SK-N-SH (cell line): ENCODE results near the gene ARHGEF12. TPM values are rescaled to one million over a fixed set of nuclear protein-coding genes. Genes with fewer than 3 reads are reported as not detected.

Experiments used
- CTCF ChIA-PET: fragments of 300-600, 350-600 bp; formaldehyde crosslinking; extraction: SDS; loops from one replicate; lab custom pipeline; 2021; lab: Yijun Ruan, JAX
- POLR2A ChIA-PET: fragments of 350-600 bp; sonication (Branson Sonifier 250); formaldehyde crosslinking; extraction: SDS; loops from one replicate; lab custom pipeline; 2020; ENCODE audit warnings: antibody characterized with exemption, inconsistent platforms; lab: Yijun Ruan, JAX
- DNase-seq: peaks from one replicate; pipeline ENCODE4 v3.0.0; 2012
- H2AFZ ChIP-seq: fragments of 200-600 bp; sonication (generic); 2 replicates; pipeline ENCODE4 v1.8.1; 2016; ENCODE audit warnings: antibody characterized with exemption, mild to moderate bottlenecking, low read depth
- H3F3A ChIP-seq: fragments of 200-600 bp; sonication (generic); replicated peaks from 2 replicates; pipeline ENCODE3; 2016; ENCODE audit warnings: antibody characterized with exemption, mild to moderate bottlenecking; ENCODE audit not compliant: insufficient read depth
- H3K27ac ChIP-seq, 2 experiments: fragments of 200-500 bp in 1 of 2; fragments of 200-600 bp in 1 of 2; sonication (Bioruptor generic) in 1 of 2; sonication (generic), shearing (Covaris generic) in 1 of 2; 2 replicates each; pipeline versions ENCODE4 v1.5.1 to v1.6.1; 2014 to 2016; ENCODE audit warnings: low read depth in 2 of 2, inconsistent platforms in 1 of 2, low read length in 1 of 2, mild to moderate bottlenecking in 1 of 2, mixed read lengths in 1 of 2
- H3K27me3 ChIP-seq: fragments of 200-600 bp; sonication (generic), shearing (Covaris generic); 2 replicates; pipeline ENCODE4 v1.6.1; 2016; ENCODE audit warnings: mixed run types; ENCODE audit not compliant: insufficient read depth
- H3K36me3 ChIP-seq, 2 experiments: fragments of 200-500 bp in 1 of 2; fragments of 200-600 bp in 1 of 2; sonication (Bioruptor generic) in 1 of 2; sonication (generic) in 1 of 2; replicated peaks in 1 of 2; 2 replicates each; pipeline versions ENCODE3 to v1.5.1; 2014 to 2016; ENCODE audit warnings: low read length in 1 of 2, mild to moderate bottlenecking in 1 of 2; ENCODE audit not compliant: insufficient read depth in 2 of 2, control insufficient read depth in 1 of 2
- H3K4me1 ChIP-seq, 2 experiments: fragments of 200-500 bp in 1 of 2; fragments of 200-600 bp in 1 of 2; sonication (Bioruptor generic) in 1 of 2; sonication (generic), shearing (Covaris generic) in 1 of 2; 2 replicates each; pipeline versions ENCODE4 v1.5.1 to v1.6.1; 2014 to 2016; ENCODE audit warnings: low read depth in 1 of 2, low read length in 1 of 2, mixed run types in 1 of 2; ENCODE audit not compliant: insufficient read depth in 2 of 2, control insufficient read depth in 1 of 2
- H3K4me2 ChIP-seq: fragments of 200-600 bp; sonication (generic), shearing (Covaris generic); 2 replicates; pipeline ENCODE4 v1.6.1; 2017; ENCODE audit warnings: mixed run types
- H3K4me3 ChIP-seq, 2 experiments: fragments of 200-500 bp in 1 of 2; fragments of 200-600 bp in 1 of 2; sonication (Bioruptor generic) in 1 of 2; sonication (generic), shearing (Covaris generic) in 1 of 2; 2 replicates each; pipeline versions ENCODE4 v1.5.1 to v1.8.1; 2014 to 2016; ENCODE audit warnings: low read depth in 2 of 2, inconsistent platforms in 1 of 2, low read length in 1 of 2, mild to moderate bottlenecking in 1 of 2, mixed read lengths in 1 of 2, moderate library complexity in 1 of 2
- H3K79me2 ChIP-seq: fragments of 200-600 bp; sonication (generic); 2 replicates; pipeline ENCODE4 v1.8.1; 2017; ENCODE audit warnings: mild to moderate bottlenecking; ENCODE audit not compliant: insufficient read depth
- H3K9ac ChIP-seq: fragments of 200-600 bp; sonication (generic); 2 replicates; pipeline ENCODE4 v1.6.1; 2017; ENCODE audit warnings: mixed run types
- H3K9me2 ChIP-seq: fragments of 200-600 bp; sonication (generic); 2 replicates; pipeline ENCODE4 v1.6.1; 2017; ENCODE audit warnings: mixed run types
- H3K9me3 ChIP-seq: fragments of 200-600 bp; sonication (generic); 2 replicates; pipeline ENCODE4 v1.6.1; 2017; ENCODE audit warnings: mixed run types, mild to moderate bottlenecking, moderate library complexity
- H4K20me1 ChIP-seq: fragments of 200-600 bp; sonication (generic); 2 replicates; pipeline ENCODE4 v1.6.1; 2017; ENCODE audit warnings: mild to moderate bottlenecking, mixed run types; ENCODE audit not compliant: insufficient read depth
- EP300 ChIP-seq, 2 experiments: IDR thresholded peaks; 2 replicates each; pipeline versions ENCODE4 v1.4.0 to v1.6.1; 2012; ENCODE audit warnings: borderline replicate concordance in 1 of 2, low read depth in 1 of 2, low read length in 1 of 2
- EZH2phosphoT487 ChIP-seq: fragments of 200-600 bp; sonication (generic); IDR thresholded peaks from 2 replicates; pipeline ENCODE4 v1.6.1; 2017; ENCODE audit warnings: low read depth, mixed run types, mild to moderate bottlenecking, antibody characterized with exemption, moderate library complexity, borderline replicate concordance
- FOSL2 ChIP-seq: IDR thresholded peaks from 2 replicates; pipeline ENCODE4 v1.4.0; 2012; ENCODE audit warnings: low read depth, mild to moderate bottlenecking, moderate library complexity, borderline replicate concordance
- FOXJ3 ChIP-seq: sonication (generic); formaldehyde crosslinking; IDR thresholded peaks from 2 replicates; pipeline ENCODE4 v1.5.1; 2020; ENCODE audit warnings: mild to moderate bottlenecking, missing genetic modification reagents
- FOXM1 ChIP-seq: IDR thresholded peaks from 2 replicates; pipeline ENCODE4 v1.4.0; 2012; ENCODE audit warnings: low read depth, mild to moderate bottlenecking
- MEF2A ChIP-seq: IDR thresholded peaks from 2 replicates; pipeline ENCODE4 v1.4.0; 2012; ENCODE audit warnings: low read depth, borderline replicate concordance
- MXI1 ChIP-seq: IDR thresholded peaks from 2 replicates; pipeline ENCODE4 v1.6.1; 2012; ENCODE audit warnings: mild to moderate bottlenecking, low read depth, low read length, improper control_type of control experiment
- NRF1 ChIP-seq: IDR thresholded peaks from 2 replicates; pipeline ENCODE4 v1.6.1; 2012; ENCODE audit warnings: low read depth, mild to moderate bottlenecking, low read length
- POLR2AphosphoS5 ChIP-seq: IDR thresholded peaks from 2 replicates; pipeline ENCODE4 v1.6.1; 2012; ENCODE audit warnings: low read depth, low read length
- RCOR1 ChIP-seq: fragments of 150-350 bp; IDR thresholded peaks from 2 replicates; pipeline ENCODE4 v1.6.1; 2017; ENCODE audit warnings: antibody characterized with exemption, low read length
- RXRA ChIP-seq: IDR thresholded peaks from 2 replicates; pipeline ENCODE4 v1.4.0; 2012; ENCODE audit warnings: low read depth, mild to moderate bottlenecking, borderline replicate concordance
- SIN3A ChIP-seq: IDR thresholded peaks from 2 replicates; pipeline ENCODE4 v1.6.1; 2012; ENCODE audit warnings: low read depth, mild to moderate bottlenecking, low read length, moderate library complexity, borderline replicate concordance
- SMC3 ChIP-seq: IDR thresholded peaks from 2 replicates; pipeline ENCODE4 v1.6.1; 2012; ENCODE audit warnings: low read depth, low read length, improper control_type of control experiment
- TCF12 ChIP-seq: IDR thresholded peaks from 2 replicates; pipeline ENCODE4 v1.4.0; 2012
- USF2 ChIP-seq: fragments of 150-350 bp; IDR thresholded peaks from 2 replicates; pipeline ENCODE4 v1.6.1; 2017; ENCODE audit warnings: antibody characterized with exemption, low read length, low read depth, borderline replicate concordance
- YY1 ChIP-seq: IDR thresholded peaks from 2 replicates; pipeline ENCODE4 v1.4.0; 2012; ENCODE audit warnings: low read depth, mild to moderate bottlenecking
- ZBTB33 ChIP-seq: IDR thresholded peaks from 2 replicates; pipeline ENCODE4 v1.4.0; 2012; ENCODE audit warnings: low read depth, borderline replicate concordance
- WGBS: methylation state at CpG from one replicate; pipeline ENCODE4 v1.1.6; 2017; ENCODE audit warnings: low lambda C conversion rate; 5-methylcytosine and 5-hydroxymethylcytosine counted together
- polyA plus RNA-seq, 3 experiments: library from polyadenylated mRNA; depleted of rRNA; stranded (reverse); fragments of >200 nt; gene quantifications; 2 replicates each; pipeline ENCODE4 v1.2.3, GENCODE V29; 2012
- TF ChIP-seq, protein P1 (sequence below): IDR thresholded peaks from 2 replicates; pipeline ENCODE4 v1.4.0; 2012; ENCODE audit warnings: low read depth, borderline replicate concordance
- TF ChIP-seq, protein P2 (sequence below): IDR thresholded peaks from 2 replicates; pipeline ENCODE4; 2012
- TF ChIP-seq, protein P3 (sequence below): IDR thresholded peaks from 2 replicates; pipeline ENCODE4 v1.6.1; 2012; ENCODE audit warnings: mild to moderate bottlenecking, low read depth, low read length, moderate library complexity

The ARHGEF12 gene
- polyA plus RNA-seq, 1 of the 3 experiments (the other 2 are of a cell fraction), result 12.3 TPM

DNA sequence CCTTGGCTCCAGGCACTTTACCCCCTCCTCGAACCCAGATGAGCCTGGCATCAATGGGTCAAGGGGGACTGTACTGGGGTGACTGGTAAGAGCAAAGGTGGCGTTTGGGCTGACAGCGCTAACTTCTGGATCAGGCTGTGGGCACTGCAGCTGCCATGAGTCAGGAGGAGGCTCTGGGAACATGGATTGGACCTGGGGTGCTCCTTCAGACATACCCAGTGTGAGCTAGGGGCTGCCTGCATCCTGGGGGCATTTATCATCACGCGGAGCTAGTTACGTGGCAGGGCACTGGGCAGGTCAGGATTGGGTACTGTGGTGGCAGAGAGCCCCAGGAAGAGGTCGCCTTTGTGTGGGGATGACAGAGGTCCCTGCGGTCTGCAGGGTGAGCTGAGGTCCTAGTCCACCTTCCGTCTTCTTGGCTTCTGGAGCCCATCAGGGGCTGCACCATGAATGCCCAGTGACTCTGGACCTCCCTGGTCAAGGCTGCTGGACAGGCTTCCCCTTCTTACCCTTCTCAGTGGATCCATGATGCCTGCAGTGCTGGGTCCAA, 188.4 kb downstream of the ARHGEF12 start:
- Histone ChIP-seq H3K27me3 (no peaks in the 10 kb centered on the region; the same call in 1 of the 2 replicates), H2AFZ (no peak overlapping the region), H4K20me1 (no peaks in the 10 kb centered on the region), H3K9me3 (no peaks in the 10 kb centered on the region), H3F3A (no peaks in the 10 kb centered on the region), H3K4me1 (peaks cover 0 to 10% of the 10 kb centered on the region in 2 experiments; a peak in 1 of 4 replicates), H3K4me2 (no peak overlapping the region), H3K9me2 (no peaks in the 10 kb centered on the region), H3K4me3 (no peak overlapping the region), H3K79me2 (no peaks in the 10 kb centered on the region), H3K36me3 (no peaks in the 10 kb centered on the region), H3K9ac (no peak overlapping the region), H3K27ac (no peak overlapping the region)
- DNase-seq, result no peak
- ChIA-PET POLR2A (no interaction called here), CTCF (interaction anchor here (3.3 to 8.0 kb wide), 2 partner anchors 12 to 161 kb away, joined by 11 to 56 read pairs; partner anchors contain the start of gene GRIK4)
- no peak for TF ChIP-seq FOXM1
- TF ChIP-seq MEF2A, result no peak
- no peak for TF ChIP-seq MXI1
- no peak for TF ChIP-seq NRF1
- TF ChIP-seq RCOR1, result no peak
- no peak for TF ChIP-seq SMC3
- no peak for TF ChIP-seq USF2
- TF ChIP-seq RXRA, result no peak
- TF ChIP-seq SIN3A, result no peak
- no peak for TF ChIP-seq POLR2AphosphoS5
- no peak for TF ChIP-seq TCF12
- TF ChIP-seq FOXJ3 (CRISPR knock-in tag), result no peak
- TF ChIP-seq, protein P1, sequence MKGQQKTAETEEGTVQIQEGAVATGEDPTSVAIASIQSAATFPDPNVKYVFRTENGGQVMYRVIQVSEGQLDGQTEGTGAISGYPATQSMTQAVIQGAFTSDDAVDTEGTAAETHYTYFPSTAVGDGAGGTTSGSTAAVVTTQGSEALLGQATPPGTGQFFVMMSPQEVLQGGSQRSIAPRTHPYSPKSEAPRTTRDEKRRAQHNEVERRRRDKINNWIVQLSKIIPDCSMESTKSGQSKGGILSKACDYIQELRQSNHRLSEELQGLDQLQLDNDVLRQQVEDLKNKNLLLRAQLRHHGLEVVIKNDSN, result no peak
- TF ChIP-seq, protein P2, sequence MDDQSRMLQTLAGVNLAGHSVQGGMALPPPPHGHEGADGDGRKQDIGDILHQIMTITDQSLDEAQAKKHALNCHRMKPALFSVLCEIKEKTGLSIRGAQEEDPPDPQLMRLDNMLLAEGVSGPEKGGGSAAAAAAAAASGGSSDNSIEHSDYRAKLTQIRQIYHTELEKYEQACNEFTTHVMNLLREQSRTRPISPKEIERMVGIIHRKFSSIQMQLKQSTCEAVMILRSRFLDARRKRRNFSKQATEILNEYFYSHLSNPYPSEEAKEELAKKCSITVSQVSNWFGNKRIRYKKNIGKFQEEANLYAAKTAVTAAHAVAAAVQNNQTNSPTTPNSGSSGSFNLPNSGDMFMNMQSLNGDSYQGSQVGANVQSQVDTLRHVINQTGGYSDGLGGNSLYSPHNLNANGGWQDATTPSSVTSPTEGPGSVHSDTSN, result no peak
- TF ChIP-seq EZH2phosphoT487, result no peak
- TF ChIP-seq, protein P3, sequence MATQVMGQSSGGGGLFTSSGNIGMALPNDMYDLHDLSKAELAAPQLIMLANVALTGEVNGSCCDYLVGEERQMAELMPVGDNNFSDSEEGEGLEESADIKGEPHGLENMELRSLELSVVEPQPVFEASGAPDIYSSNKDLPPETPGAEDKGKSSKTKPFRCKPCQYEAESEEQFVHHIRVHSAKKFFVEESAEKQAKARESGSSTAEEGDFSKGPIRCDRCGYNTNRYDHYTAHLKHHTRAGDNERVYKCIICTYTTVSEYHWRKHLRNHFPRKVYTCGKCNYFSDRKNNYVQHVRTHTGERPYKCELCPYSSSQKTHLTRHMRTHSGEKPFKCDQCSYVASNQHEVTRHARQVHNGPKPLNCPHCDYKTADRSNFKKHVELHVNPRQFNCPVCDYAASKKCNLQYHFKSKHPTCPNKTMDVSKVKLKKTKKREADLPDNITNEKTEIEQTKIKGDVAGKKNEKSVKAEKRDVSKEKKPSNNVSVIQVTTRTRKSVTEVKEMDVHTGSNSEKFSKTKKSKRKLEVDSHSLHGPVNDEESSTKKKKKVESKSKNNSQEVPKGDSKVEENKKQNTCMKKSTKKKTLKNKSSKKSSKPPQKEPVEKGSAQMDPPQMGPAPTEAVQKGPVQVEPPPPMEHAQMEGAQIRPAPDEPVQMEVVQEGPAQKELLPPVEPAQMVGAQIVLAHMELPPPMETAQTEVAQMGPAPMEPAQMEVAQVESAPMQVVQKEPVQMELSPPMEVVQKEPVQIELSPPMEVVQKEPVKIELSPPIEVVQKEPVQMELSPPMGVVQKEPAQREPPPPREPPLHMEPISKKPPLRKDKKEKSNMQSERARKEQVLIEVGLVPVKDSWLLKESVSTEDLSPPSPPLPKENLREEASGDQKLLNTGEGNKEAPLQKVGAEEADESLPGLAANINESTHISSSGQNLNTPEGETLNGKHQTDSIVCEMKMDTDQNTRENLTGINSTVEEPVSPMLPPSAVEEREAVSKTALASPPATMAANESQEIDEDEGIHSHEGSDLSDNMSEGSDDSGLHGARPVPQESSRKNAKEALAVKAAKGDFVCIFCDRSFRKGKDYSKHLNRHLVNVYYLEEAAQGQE, result no peak
- TF ChIP-seq FOSL2, result no peak
- no peak for TF ChIP-seq EP300 (IDR thresholded peaks at IDR 0.05; ENCODE audit: borderline replicate concordance in 1 of 2, low read depth in 1 of 2, low read length in 1 of 2)
- no peak for TF ChIP-seq YY1
- TF ChIP-seq ZBTB33, result no peak
- WGBS, result 51% methylated on average over 2 of the region's 9 CpGs
